GM10266 (cell line): ENCODE measurements around the gene RNF145.
"Not testable (repeated sequence)": the region's sequence is repeated elsewhere in the genome, so short reads cannot be mapped to it uniquely, and the experiment has no call there.

Experiments used
- DNase-seq: peaks from one replicate; pipeline ENCODE4 v3.0.0; 2012; ENCODE audit errors: extremely low spot score
- TF ChIP-seq, protein P1 (sequence below): IDR thresholded peaks from 2 replicates; pipeline ENCODE4 v1.5.1; 2012; ENCODE audit warnings: mild to moderate bottlenecking, low read depth; ENCODE audit not compliant: control insufficient read depth, insufficient read depth; ENCODE audit errors: missing control alignments

The RNF145 gene

GRCh38 chr5:159171274-159171673 lies 38.1 kb downstream of the RNF145 start:
- TF ChIP-seq, protein P1, sequence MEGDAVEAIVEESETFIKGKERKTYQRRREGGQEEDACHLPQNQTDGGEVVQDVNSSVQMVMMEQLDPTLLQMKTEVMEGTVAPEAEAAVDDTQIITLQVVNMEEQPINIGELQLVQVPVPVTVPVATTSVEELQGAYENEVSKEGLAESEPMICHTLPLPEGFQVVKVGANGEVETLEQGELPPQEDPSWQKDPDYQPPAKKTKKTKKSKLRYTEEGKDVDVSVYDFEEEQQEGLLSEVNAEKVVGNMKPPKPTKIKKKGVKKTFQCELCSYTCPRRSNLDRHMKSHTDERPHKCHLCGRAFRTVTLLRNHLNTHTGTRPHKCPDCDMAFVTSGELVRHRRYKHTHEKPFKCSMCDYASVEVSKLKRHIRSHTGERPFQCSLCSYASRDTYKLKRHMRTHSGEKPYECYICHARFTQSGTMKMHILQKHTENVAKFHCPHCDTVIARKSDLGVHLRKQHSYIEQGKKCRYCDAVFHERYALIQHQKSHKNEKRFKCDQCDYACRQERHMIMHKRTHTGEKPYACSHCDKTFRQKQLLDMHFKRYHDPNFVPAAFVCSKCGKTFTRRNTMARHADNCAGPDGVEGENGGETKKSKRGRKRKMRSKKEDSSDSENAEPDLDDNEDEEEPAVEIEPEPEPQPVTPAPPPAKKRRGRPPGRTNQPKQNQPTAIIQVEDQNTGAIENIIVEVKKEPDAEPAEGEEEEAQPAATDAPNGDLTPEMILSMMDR = no peak
- no peak for DNase-seq

GRCh38 chr5:159170021-159170420 lies 39.3 kb downstream of the RNF145 start:
- DNase-seq = no peak
- TF ChIP-seq, protein P1 = no peak

DNA sequence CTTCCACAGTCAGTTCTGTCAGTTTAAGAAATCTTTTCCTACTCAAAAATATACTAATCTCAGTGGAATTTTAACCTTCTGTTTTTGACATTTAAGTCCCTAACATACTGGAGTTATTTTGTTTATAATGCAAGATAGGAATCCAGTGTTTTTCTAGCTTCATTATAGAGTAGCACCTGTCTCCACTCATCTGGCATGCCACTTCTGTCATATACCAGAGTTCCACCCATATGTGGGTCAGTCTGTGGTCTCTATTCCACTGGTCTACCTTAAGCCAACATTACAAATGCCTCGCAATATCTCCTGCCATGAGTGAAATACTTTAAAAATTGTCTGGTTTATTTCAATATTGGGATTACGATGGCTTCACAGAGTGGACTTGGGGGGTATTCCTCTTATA lies 42.9 kb downstream of the RNF145 start:
- DNase-seq = no peak
- TF ChIP-seq, protein P1 = no peak

- DNase-seq = no peak
- TF ChIP-seq, protein P1 = no peak
Observed at GRCh38 chr5:159163701-159164046, 45.7 kb downstream of the RNF145 start.

- TF ChIP-seq, protein P1 = no peak
- DNase-seq = no peak
Observed at GRCh38 chr5:159163027-159163700, 46.2 kb downstream of the RNF145 start.

GRCh38 chr5:159161361-159162214 lies 47.8 kb downstream of the RNF145 start:
- no peak for DNase-seq
- TF ChIP-seq, protein P1 = no peak

- not testable (repeated sequence) for DNase-seq
Observed at GRCh38 chr5:159158553-159159091, 50.7 kb downstream of the RNF145 start.
